GM10248 (cell line): ENCODE measurements around the gene NTRK3.

Experiments used
- CTCF ChIA-PET: fragments of 300-600 bp; sonication (Branson Sonifier 250); formaldehyde crosslinking; extraction: SDS; loops from one replicate; lab custom pipeline; 2021; ENCODE audit warnings: antibody characterized with exemption; lab: Yijun Ruan, JAX
- POLR2A ChIA-PET: fragments of 350-650 bp; sonication (Branson Sonifier 250); formaldehyde crosslinking; extraction: SDS; loops from one replicate; lab custom pipeline; 2020; ENCODE audit warnings: antibody characterized with exemption; lab: Yijun Ruan, JAX
- DNase-seq: peaks from one replicate; pipeline ENCODE4 v3.0.0; 2012; ENCODE audit errors: extremely low spot score
- TF ChIP-seq, protein P1 (sequence below): IDR thresholded peaks from 2 replicates; pipeline ENCODE4 v1.5.1; 2012; ENCODE audit warnings: mild to moderate bottlenecking, low read depth; ENCODE audit errors: extremely low read depth, missing control alignments, control extremely low read depth

Gene NTRK3

DNA sequence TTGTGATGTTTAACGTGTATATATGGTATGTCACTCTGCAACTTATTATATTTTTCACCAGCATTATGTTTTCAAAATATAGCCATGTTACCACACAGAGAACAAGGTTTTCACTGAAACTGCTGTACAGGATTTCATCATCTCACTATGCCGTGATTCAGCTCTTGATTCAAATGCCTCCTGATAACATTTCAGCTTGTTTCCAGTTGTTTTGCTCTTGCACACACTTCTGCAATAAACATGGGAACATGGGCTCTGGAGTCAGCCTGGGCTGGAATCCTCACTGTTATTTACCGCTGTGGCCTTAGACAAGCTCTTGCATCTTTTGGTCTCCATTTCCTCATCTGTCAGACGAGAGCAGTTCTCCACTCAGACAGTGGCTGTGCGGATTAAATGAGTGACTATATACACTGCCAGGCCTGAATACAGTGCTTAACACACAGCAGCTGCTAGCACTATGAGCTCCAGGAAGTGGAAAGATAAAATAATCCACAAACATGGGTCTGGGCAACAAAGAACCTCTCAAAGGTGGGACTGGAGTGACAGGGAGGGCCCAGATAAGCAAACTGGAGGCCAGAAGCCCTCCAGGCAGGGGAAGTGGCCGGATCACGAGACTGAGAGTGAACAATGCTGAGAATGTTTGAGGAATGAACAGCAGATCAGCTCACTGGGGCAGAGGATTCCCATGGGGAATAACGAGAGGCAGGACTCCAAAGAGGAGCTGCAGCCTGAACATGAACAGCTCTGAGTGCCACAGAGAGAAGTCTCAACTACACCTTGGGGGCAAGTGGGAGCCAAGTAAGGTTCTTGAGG is 17.7 kb downstream of the NTRK3 start:
- ChIA-PET POLR2A (no interaction called here), CTCF (interaction anchor here (1.9 kb wide), 1 partner anchor 36 kb away, joined by 4 read pairs; no protein-coding TSS in a partner anchor)
- no peak for DNase-seq
- TF ChIP-seq, protein P1, sequence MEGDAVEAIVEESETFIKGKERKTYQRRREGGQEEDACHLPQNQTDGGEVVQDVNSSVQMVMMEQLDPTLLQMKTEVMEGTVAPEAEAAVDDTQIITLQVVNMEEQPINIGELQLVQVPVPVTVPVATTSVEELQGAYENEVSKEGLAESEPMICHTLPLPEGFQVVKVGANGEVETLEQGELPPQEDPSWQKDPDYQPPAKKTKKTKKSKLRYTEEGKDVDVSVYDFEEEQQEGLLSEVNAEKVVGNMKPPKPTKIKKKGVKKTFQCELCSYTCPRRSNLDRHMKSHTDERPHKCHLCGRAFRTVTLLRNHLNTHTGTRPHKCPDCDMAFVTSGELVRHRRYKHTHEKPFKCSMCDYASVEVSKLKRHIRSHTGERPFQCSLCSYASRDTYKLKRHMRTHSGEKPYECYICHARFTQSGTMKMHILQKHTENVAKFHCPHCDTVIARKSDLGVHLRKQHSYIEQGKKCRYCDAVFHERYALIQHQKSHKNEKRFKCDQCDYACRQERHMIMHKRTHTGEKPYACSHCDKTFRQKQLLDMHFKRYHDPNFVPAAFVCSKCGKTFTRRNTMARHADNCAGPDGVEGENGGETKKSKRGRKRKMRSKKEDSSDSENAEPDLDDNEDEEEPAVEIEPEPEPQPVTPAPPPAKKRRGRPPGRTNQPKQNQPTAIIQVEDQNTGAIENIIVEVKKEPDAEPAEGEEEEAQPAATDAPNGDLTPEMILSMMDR, result no peak

DNA sequence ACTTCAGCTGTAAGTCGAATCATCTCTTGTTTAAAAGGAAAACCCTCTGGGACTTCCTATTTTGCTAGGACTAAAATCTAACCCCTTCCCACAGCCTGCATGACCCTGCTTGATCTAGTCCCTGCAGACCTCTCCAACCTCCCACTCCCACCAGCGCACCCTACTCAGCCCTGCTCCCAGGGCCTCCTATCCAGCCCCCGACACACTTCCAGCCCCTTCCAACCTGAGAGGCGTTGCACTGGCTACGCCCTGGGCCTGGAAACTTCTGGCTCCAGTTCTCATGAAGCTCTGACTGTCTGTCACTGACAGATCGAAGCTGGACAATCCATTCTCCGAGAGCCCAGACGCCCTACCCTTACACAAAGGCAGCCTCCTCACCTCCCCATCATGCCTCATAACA is 21.8 kb downstream of the NTRK3 start:
- ChIA-PET CTCF (interaction anchor here (1.2 to 1.7 kb wide), 2 partner anchors 10 to 40 kb away, joined by 4 to 17 read pairs; no protein-coding TSS in a partner anchor), POLR2A (no interaction called here)
- DNase-seq, result no peak
- TF ChIP-seq, protein P1, result no peak

DNA sequence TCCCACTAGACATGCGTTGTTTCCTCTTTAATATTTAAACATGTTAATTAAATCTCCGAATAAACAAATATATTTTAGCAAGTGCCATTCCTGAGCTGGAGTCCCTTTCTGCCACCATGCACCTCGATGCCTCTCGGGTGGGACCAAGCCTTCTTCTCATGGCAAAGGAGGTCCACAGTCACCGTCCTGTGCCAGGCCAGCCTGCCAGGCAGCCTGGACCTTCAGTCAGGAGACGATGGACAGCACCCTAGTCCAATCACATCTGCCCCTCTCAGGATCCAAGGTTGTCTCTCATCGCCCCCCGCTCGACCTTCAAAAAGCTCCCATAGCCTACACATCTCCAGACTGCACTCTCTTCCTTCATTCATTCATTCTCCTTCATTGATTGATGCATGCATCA is 22.6 kb downstream of the NTRK3 start:
- TF ChIP-seq, protein P1, result no peak
- ChIA-PET CTCF (interaction anchor here (1.2 to 2.0 kb wide), 3 partner anchors 10 to 41 kb away, joined by 4 to 17 read pairs (median 8); no protein-coding TSS in a partner anchor), POLR2A (no interaction called here)
- DNase-seq, result no peak

DNA sequence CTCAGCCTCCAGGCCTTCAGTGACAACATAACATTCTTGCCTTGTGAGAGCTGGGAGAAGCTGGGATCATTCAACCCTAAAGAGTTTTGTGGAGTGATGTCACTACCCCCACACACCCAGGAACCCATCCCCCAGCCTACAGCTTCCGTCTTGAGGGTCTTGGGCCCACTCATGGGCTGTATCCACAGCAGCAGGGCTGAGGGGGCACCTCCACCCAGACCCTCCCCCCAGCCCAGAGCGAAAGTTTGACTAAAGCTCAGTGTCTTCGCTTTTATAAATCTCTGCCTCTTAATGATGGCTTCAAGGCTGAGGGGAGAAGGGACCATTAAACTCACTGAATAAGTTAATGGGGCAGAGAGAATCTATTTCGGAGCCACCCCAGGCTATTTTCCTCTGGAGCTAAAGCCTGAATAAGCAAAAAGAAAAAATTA is 23.8 kb downstream of the NTRK3 start:
- ChIA-PET CTCF (interaction anchor here (2.0 kb wide), 1 partner anchor 15 kb away, joined by 8 read pairs; no protein-coding TSS in a partner anchor), POLR2A (no interaction called here)
- TF ChIP-seq, protein P1, result no peak
- DNase-seq, result no peak

DNA sequence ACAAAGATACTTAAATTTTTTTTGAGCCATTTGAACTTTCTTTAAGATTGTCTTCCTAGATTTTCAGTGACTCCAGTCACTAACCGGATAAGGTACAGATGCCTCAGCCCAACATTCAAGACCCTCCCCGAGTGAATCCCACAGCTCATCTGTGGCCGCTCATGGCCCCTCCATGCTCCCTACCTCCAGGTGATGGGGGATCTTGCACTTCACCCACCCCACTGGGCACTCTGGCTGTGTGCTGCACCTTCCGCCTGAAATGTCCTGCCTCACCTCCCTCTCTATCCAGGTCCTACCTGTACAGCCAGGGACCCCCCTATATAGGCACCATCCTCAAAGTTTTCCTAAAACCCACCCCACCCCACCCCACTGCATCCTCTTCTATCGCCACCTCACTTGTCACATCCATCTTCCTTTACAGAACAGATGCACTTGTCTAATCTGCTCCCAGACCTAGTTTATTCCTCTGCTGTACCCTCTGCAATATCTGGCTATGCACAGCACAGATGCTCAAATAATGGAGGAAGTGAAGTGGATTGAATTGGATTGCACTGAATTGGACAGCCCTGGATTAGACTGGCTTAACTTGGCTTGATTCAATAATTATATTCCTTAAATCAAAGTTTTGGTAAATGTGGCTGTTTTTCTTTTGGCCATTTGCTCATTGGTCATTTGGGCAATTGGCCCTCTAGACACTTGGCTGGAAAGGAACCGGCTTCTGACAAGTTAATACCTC is 24.5 kb downstream of the NTRK3 start:
- TF ChIP-seq, protein P1, result no peak
- CTCF ChIA-PET, result interaction anchor here (1.4 to 2.2 kb wide), 2 partner anchors 10 to 13 kb away, joined by 8 read pairs; no protein-coding TSS in a partner anchor
- no peak for DNase-seq
- POLR2A ChIA-PET, result no interaction called here

DNA sequence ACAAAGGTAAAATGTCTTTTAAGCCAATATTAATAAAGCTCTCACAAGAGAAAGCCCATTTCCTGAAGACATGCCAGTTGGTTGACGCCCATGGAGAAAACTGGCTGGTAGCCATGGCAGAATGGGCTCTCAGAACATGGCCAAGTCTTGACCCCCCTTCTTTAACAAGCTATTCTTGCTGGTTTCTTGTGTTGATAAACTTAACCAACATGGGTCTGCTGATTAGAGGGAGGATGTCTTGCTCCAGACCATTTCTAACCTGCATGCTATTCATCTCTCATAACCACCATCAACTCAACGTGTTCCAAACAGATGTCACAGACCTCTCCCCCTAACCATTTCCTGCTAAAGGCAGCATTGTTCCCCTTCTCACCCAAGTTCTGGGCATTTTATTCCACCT is 25.7 kb downstream of the NTRK3 start:
- ChIA-PET POLR2A (no interaction called here), CTCF (interaction anchor here (1.4 to 2.2 kb wide), 3 partner anchors 11 to 17 kb away, joined by 8 to 9 read pairs (median 8); no protein-coding TSS in a partner anchor)
- TF ChIP-seq, protein P1, result no peak
- DNase-seq, result no peak
